Head of caudate nucleus (tissue), 42 donors: ENCODE data around the gene TRIM46.
A peak's percentile ranks its signal among the peaks of the same experiment; 100 is the strongest.
"Not testable (repeated sequence)": the region's sequence is repeated elsewhere in the genome, so short reads cannot be mapped to it uniquely, and the experiment has no call there.

ENCODE experiments used
- DNase-seq, 42 donors: peaks; one replicate each; pipeline versions ENCODE4 v3.0.0 to v3.0.0-alpha.2; 2020 to 2021; ENCODE audit warnings: mixed read lengths in 7 of 42
- intact Hi-C: fragments of 100-400 bp; cut with DNase I; formaldehyde crosslinking; loops from one replicate; pipeline ENCODE4 v1.15.0; 2022

TRIM46 gene

GRCh38 chr1:155179112-155180031, 5.7 kb downstream of the TRIM46 start:
- intact Hi-C loops = no loop called here
- peak in 8 of 42 donors; percentile 2 to 28 (median 7) for DNase-seq

- DNase-seq = peak in 2 of 42 donors; percentile 6 to 25
- intact Hi-C loops = no loop called here
Observed at GRCh38 chr1:155181371-155182051, 7.9 kb downstream of the TRIM46 start.

- peak in 1 of 42 donors; percentile 24 for DNase-seq
- intact Hi-C loops = no loop called here
Observed at GRCh38 chr1:155182052-155182550, 8.5 kb downstream of the TRIM46 start.

- peak in 2 of 42 donors; percentile 21 to 27 for DNase-seq
- intact Hi-C loops = no loop called here
Observed at GRCh38 chr1:155183775-155184221, 10.1 kb downstream of the TRIM46 start.

- intact Hi-C loops = no loop called here
- peak in 3 of 42 donors; percentile 2 to 26 (median 13) for DNase-seq
Observed at GRCh38 chr1:155184351-155184811, 10.7 kb downstream of the TRIM46 start.

GRCh38 chr1:155184835-155185782, 11.5 kb downstream of the TRIM46 start:
- intact Hi-C loops = no loop called here
- DNase-seq = peak in 12 of 42 donors; percentile 3 to 65 (median 36)

GRCh38 chr1:155185783-155186066, 12.1 kb downstream of the TRIM46 start:
- intact Hi-C loops = no loop called here
- peak in 2 of 42 donors; percentile 1 to 17 for DNase-seq

- intact Hi-C loops = no loop called here
- DNase-seq = peak in 1 of 42 donors; percentile 2
Observed at GRCh38 chr1:155186067-155186793, 12.6 kb downstream of the TRIM46 start.

- intact Hi-C loops = no loop called here
- peak in 2 of 42 donors; percentile 2 to 27 for DNase-seq
Observed at GRCh38 chr1:155186794-155187455, 13.3 kb downstream of the TRIM46 start.

- no peak for DNase-seq
- intact Hi-C loops = no loop called here
Observed at GRCh38 chr1:155187456-155187891, 13.8 kb downstream of the TRIM46 start.

- peak in 2 of 42 donors; percentile 3 to 6 for DNase-seq
- intact Hi-C loops = no loop called here
Observed at GRCh38 chr1:155188268-155188667, 14.6 kb downstream of the TRIM46 start.

GRCh38 chr1:155189926-155190325, 16.3 kb downstream of the TRIM46 start:
- intact Hi-C loops = not testable (repeated sequence)

GRCh38 chr1:155191904-155192303, 18.3 kb downstream of the TRIM46 start:
- DNase-seq = peak in 1 of 42 donors; percentile 2
- intact Hi-C loops = no loop called here

More at GRCh38 chr1:155189926-155190325, 16.3 kb downstream of the TRIM46 start:
- peak in 1 of 42 donors; percentile 23 for DNase-seq

- DNase-seq = peak in 9 of 42 donors; percentile 28 to 63 (median 34)
Observed at GRCh38 chr1:155192346-155193274, 19.0 kb downstream of the TRIM46 start.

GRCh38 chr1:155193275-155193990, 19.8 kb downstream of the TRIM46 start:
- peak in 41 of 42 donors; percentile 44 to 90 (median 79) for DNase-seq
- intact Hi-C loops = no loop called here

More at GRCh38 chr1:155192346-155193274, 19.0 kb downstream of the TRIM46 start:
- intact Hi-C loops = no loop called here

- DNase-seq, intact Hi-C loops: not testable (repeated sequence)
Observed at GRCh38 chr1:155193991-155194240, 20.3 kb downstream of the TRIM46 start.
